NCI-H526 treated with DMSO at 0.1 percent for 48 hours (cell line): Measurements from ENCODE around the gene CUBN.

ENCODE experiments used
- DNase-seq: peaks from one replicate; lab custom pipeline; 2025; lab: John Stamatoyannopoulos, UW

The CUBN gene

DNA sequence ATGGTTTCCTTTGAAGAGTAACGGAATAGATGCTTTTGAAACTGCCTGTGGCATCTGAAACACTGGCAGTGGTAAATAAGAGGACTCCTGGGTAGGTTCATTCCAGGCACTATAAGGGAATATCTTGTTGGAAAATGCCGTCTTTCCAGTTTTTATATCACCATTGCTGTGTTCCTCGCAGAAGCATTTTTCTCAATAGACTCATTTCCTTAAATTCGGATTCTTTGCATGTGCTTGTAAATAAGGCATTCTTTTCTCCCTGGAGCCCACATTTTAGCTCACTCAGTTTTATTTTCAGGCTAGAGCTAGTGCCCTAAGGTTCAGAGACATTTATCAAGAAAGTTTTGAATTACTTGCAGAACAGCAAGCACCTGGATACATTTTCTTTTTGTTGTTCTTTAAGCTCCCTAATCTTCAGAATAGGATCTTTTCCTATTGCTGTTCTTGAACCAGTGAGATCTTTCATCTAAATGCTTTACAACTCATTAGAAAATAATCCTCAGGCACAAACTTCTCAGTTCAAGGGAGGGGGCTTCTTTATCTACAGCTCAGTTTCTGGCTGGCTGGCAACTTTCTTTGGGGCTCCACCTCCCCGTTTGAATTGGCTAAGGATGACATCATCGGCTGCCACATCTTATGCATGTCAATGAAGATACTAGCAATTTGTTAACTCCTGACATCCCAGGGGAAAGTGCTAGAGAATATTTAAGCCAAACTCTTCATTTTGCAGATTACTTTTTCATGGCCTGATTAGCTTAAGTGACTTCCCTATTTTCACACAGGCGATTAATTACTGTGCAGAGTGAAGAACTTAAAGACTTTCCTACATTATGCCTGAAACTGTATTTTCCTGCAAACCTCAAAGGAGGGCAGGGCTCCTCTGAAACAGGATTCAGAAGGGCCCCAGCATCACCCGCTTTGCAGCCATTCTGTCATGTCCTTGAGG is 178.7 kb downstream of the CUBN start:
- DNase-seq, result no peak

DNA sequence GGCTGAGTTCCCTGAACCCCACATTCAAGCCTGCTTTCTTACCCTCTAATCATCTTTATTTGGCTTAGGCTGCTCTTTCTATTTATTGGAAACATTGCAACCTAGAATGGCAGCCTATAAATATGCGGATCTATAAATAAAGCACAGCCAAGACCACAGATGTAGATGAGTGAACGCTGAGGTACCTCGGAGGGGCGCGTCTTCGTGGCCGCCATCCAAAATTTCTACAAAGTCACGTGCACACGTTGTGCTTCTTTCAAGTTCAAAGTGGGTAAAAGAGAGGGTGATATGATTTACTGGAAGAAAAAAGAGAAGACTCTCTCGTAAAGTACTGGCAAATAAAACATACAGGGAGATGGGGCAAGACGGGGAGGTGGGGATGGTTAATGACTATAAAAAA is 179.8 kb downstream of the CUBN start:
- no peak for DNase-seq

DNA sequence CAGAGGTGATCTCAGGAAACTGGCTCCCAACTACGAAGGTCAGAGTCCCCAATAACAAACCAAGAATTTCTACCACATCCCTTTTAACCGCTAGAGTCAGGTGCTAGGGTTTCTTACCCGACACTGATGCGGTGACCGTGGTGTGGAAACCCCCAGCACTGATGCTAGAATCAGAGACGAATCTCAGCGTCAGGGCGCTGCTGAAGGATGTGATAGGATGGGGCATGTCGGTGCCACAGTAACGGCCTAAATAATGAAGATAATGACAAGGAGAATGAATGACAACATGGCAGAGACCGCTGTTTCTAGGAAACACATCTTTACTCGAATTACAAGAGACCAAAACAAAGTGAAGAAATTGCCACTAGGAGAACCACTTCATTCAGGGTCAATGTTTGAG is 181.2 kb downstream of the CUBN start:
- DNase-seq, result no peak

- no peak for DNase-seq
Measured at GRCh38 chr10:16947069-16947468, 182.5 kb downstream of the CUBN start.

DNA sequence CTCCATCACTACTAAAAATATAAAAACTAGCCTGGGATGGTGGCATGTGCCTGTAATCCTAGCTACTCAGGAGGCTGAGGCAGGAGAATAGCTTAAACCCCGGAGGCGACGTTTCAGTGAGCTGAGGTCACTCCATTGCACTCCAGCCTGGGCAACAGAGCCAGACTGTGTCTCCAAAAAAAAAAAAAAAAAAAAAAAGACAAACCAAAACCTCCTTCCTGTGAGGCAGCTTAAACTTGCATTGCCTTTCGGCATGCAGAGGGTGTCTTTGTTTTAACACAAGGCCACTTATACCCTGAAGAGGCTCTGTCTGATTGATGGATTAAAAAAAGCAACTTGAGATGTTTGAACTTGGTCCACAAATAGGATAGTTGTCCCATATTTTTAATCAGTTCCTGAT is 184.0 kb downstream of the CUBN start:
- DNase-seq, result no peak

GRCh38 chr10:16944986-16945385 is 184.6 kb downstream of the CUBN start:
- DNase-seq, result no peak

- no peak for DNase-seq
Measured at GRCh38 chr10:16944402-16944801, 185.2 kb downstream of the CUBN start.

DNA sequence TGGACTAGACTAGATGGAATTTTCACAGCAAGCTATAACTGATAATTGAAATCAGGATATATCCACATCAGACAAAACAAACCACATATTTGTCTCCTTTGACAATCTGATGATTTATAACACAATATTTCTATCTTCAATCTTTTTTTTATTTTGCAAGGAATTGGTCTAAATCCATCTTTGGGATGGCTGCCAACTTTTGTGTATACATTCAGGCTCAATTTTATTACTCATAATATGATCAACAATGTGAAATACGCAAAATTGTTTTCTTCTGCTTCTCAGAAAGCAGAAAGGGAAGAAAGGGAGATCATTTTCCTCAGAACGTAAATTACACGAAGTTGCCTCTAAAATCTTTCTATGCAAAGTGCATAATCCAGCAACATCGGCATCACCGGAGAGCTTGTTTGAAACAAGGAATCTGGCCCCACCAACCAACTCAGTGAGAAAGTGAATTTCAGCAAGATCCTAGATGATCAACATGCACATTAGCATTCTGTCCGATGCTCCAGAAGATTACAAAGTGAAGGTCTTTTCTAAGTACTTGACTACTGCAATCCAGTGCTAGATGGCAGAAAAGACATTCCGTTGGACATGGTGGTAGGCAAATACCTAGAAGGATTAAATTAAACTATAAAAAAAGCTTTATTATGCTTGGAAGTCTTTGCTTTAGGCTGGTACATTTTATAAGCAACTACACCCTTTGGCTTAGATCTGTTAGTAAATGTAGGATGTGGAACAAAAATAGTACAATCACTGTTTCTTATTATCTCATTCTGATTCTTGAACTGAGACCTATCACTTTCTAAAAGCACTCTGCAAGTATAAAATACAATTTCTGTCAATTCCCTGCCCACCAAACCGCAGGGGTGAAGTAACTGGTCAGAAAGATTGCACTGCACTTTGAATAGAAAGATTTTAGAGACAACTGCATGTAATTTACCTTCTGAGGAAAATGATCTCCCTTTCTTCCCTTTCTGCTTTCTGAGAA is 186.0 kb downstream of the CUBN start:
- no peak for DNase-seq

DNA sequence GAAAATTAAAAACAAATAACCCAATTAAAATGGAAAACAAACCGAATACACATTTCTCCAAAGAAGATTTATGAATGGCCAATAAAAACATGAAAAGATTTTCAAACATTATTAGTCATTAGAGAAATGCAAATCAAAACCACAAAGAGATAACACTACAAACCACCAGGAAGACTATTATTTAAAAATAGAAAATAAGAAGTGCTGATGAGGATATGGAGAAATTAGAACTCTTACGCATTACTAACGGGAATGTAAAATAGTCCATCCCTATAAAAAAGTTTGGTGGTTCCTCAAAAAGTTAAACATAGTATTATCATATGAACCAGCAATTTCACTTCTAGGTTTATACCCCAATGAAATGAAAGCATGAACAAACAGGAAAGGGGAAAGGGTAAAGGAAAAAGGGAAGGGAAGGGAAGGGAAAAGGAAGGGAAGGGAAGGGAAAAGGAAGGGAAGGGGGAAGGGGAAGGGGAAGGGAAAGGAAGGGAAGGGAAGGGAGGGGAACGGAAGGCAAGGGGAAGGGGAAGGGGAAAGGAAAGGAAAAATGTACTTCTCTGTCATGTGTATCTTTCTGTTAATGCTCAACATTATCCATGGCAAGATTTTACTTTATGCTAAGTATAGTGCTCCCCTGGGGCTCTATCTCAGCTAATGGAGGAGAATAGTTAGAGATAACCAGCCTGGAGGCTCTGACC is 187.1 kb downstream of the CUBN start:
- DNase-seq, result no peak

DNA sequence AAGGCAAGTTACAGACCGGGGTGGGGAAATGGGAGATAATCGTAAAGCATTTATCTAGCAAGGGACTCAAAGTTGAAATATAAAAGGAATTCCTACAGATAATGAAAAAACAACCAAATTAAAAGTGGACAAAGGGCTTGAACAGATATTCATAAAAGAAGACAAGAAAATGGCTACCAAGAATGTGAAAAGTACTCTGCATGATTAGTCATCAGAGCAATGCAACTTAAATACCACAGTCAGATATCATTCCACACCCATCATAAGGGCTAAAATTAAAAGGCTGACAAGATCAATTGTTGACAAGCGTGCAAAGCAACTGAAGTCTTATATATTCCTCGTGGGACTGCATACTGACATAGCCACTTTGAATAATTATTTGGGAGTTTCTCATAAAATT is 187.7 kb downstream of the CUBN start:
- DNase-seq, result no peak

- DNase-seq, result no peak
Measured at GRCh38 chr10:16941067-16941466, 188.5 kb downstream of the CUBN start.

- no peak for DNase-seq
Measured at GRCh38 chr10:16938952-16939351, 190.7 kb downstream of the CUBN start.

DNA sequence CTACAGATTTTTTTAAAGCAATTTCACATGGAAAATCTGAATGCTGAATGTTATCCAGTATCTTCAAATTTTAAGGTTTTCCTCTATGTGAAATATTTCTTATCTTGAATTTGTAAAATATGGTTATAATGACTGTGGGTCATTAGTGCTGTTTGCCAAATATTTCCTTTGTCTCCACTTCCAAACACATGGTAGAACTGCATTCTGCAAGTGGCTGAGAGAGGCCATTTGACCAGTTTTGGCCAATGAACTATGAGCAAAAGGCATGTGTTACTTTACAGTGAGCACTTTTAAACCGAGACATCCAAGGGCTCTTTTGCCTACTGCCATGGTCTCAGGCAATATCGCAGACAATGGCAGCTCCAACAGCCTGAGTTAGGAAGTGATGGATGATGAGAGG is 195.2 kb downstream of the CUBN start:
- DNase-seq, result no peak

DNA sequence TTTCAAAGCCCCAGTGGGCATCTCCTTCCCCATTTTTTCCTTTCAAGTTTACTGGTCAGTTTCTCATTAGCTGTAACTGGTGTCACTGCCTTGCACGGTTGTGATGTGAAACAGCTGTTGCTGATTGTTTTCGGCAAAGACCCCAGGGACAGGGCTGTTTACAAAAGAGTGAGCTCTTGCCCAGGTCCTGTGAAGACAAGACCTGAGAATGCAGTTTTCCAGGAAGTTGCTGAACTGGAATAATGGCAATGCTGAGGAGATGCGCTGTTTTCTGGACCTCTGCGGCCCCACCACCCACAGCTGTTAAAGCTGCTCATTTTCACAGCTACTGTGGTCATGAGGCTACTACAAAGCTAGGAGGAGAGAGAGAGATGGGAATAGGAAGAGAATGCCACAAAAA is 195.8 kb downstream of the CUBN start:
- DNase-seq, result no peak

DNA sequence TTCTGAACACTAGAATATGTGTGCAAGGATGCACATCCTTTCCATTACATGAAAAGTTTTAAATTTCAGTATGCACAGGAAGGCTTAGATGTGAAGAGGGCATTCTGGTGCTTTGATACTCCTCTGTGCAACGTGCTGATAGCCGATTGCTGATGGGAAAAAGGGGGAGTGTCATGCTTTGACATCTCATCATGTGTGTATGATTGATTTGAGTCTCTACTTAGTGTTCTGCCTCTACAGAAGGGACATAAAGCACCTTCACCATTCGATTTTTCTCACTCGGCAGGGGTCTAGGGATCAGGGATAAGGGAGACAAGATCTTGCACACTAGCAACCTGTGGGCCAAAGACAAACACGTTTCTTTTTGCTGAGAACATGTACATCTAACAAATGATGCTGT is 197.7 kb downstream of the CUBN start:
- DNase-seq, result no peak

GRCh38 chr10:16930540-16930939 is 199.1 kb downstream of the CUBN start:
- no peak for DNase-seq

DNA sequence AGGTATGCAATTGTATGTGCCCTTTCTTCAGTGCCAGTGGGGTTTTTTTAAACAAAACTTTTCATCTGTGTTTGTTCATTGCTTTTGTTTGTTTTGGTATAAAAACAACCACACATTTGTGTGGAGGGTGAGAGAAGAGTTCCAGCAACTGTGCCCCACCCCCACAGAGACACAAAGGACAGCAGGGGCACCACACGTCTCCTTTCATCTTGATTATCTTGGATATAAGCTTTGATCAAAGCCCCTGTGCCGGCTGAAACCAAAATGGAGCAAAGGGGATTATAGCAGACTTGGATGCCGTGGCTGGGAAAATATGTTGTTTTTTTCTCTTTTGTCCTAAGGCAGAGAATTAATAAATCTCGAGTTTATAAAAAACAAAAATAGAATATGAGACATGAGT is 200.5 kb downstream of the CUBN start:
- DNase-seq, result no peak

DNA sequence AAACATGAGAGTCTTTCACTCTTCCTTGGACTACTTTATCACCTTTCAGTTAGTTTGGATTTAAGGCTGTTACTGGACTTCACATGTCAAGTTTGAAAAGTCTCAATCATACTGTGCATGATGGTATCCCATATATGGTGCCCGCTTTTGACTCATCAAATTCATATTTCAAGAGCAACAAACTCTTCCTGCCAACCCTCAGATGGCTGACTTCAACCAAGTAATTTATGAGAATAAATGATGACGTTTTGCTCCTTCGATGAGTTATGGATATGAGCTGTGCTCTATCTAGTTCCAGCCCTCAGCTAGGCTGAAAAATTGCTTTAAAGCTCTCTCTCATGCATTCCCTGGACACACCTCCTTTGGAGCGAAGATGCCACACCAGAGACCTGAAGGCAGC is 202.1 kb downstream of the CUBN start:
- DNase-seq, result no peak

GRCh38 chr10:16923726-16924125 is 205.9 kb downstream of the CUBN start:
- no peak for DNase-seq

GRCh38 chr10:16923309-16923708 is 206.3 kb downstream of the CUBN start:
- DNase-seq, result no peak

DNA sequence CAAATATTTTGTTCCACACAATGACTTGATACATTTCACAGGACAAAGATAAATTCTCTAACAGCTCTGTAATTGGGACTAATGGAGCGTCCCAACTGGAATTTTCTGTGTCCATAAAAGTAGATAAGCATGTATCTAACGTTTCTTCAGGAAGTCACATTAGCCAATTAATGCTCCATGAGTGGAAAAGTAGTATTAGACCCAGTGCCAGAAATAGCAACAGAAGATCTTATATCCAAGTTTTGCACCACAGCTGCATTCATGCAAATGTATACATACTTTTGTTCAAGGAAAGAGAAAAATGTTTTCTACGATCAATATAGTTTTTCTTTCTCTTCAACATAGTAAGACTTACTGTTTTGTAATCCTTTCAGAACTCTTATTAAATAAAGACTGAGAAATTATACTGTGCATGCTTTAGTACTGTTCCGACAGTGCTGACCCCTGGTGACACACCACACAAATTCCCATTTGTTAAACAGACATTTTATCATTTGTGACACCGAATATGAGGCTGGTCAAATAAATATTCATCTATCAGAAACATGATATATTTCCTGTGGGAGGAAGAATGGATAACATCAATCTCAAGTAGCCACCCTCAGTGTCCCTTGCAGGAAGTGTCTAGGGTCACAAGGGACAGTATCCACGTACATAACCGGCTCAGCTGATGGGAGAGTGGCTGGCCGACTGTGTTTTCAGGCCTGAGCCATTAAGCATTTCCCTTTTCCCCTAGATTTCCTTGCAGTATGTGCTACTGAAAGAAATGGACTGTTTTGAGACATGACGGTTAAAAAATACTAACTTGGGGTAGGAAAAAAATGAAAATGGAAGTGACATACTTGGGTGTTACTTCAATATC is 210.3 kb downstream of the CUBN start:
- no peak for DNase-seq
